PC-9 (cell line): ENCODE measurements around the gene AQP3. TPM values are rescaled to one million over a fixed set of nuclear protein-coding genes. Genes with fewer than 3 reads are reported as not detected.
"Not testable (repeated sequence)": the region's sequence is repeated elsewhere in the genome, so short reads cannot be mapped to it uniquely, and the experiment has no call there.

Source experiments
- BruUV-seq: library from RNA; stranded (reverse); fragments of 400-500 nt; replicated peaks from 2 replicates; lab custom pipeline; 2021; lab: Mats Ljungman, UMichigan
- CTCF ChIA-PET: fragments of 300-600 bp; sonication (Branson Sonifier 250); formaldehyde crosslinking; loops from one replicate; lab custom pipeline; 2022; ENCODE audit warnings: antibody characterized with exemption; lab: Charles Lee
- POLR2A ChIA-PET: fragments of 300-600 bp; sonication (Branson Sonifier 250); formaldehyde crosslinking; loops from one replicate; lab custom pipeline; 2022; ENCODE audit warnings: antibody characterized with exemption; ENCODE audit not compliant: unreplicated experiment; lab: Charles Lee
- DNase-seq, 2 experiments: peaks; one replicate each; pipeline versions ENCODE4 v3.0.0 to v3.0.0-alpha.2; 2015 to 2022; ENCODE audit warnings: mixed read lengths in 1 of 2
- H2AFZ ChIP-seq: fragments of 200-600 bp; sonication (generic); 2 replicates; pipeline ENCODE4 v1.8.1; 2017; ENCODE audit warnings: antibody characterized with exemption
- H3F3A ChIP-seq: fragments of 200-600 bp; sonication (generic); 2 replicates; pipeline ENCODE4 v1.8.1; 2017; ENCODE audit warnings: antibody characterized with exemption, mild to moderate bottlenecking, low read depth; ENCODE audit not compliant: insufficient read depth
- H3K27ac ChIP-seq: fragments of 200-600 bp; sonication (generic); 2 replicates; pipeline ENCODE4 v1.6.1; 2016; ENCODE audit warnings: mixed run types
- H3K27me3 ChIP-seq: fragments of 200-600 bp; sonication (generic); 2 replicates; pipeline ENCODE4 v1.6.1; 2016; ENCODE audit warnings: low read depth, mixed run types; ENCODE audit not compliant: insufficient read depth
- H3K36me3 ChIP-seq: fragments of 200-600 bp; sonication (generic); 2 replicates; pipeline ENCODE4 v1.6.1; 2016; ENCODE audit warnings: low read depth, mixed run types
- H3K4me1 ChIP-seq: fragments of 200-600 bp; sonication (generic); replicated peaks from 2 replicates; pipeline ENCODE4 v1.6.1; 2016; ENCODE audit warnings: mixed run types; ENCODE audit not compliant: insufficient read depth
- H3K4me2 ChIP-seq: fragments of 200-600 bp; sonication (generic); 2 replicates; pipeline ENCODE4 v1.6.1; 2017; ENCODE audit warnings: mixed run types
- H3K4me3 ChIP-seq: fragments of 200-600 bp; sonication (generic); 2 replicates; pipeline ENCODE4 v1.6.1; 2016; ENCODE audit warnings: mixed run types
- H3K79me2 ChIP-seq: fragments of 200-600 bp; sonication (generic); 2 replicates; pipeline ENCODE4 v1.6.1; 2017; ENCODE audit warnings: low read depth, mixed run types
- H3K9me2 ChIP-seq: fragments of 200-600 bp; sonication (generic); 2 replicates; pipeline ENCODE4 v1.8.1; 2017; ENCODE audit warnings: mild to moderate bottlenecking; ENCODE audit not compliant: insufficient read depth
- H3K9me3 ChIP-seq: fragments of 200-600 bp; sonication (generic); 2 replicates; pipeline ENCODE4 v1.8.1; 2016; ENCODE audit warnings: low read depth; ENCODE audit not compliant: insufficient read depth
- H4K20me1 ChIP-seq: fragments of 200-600 bp; sonication (generic); 2 replicates; pipeline ENCODE4 v1.8.1; 2017; ENCODE audit not compliant: insufficient read depth
- EZH2 ChIP-seq: fragments of 200-600 bp; sonication (generic); IDR thresholded peaks from 2 replicates; pipeline ENCODE4 v1.8.0; 2017; ENCODE audit warnings: antibody characterized with exemption, low read depth
- intact Hi-C: fragments of 100-400 bp; cut with micrococcal nuclease; formaldehyde crosslinking; loops from one replicate; pipeline ENCODE4 v1.10.0; 2022; ENCODE audit not compliant: unreplicated experiment
- total RNA-seq: library from RNA; stranded (reverse); gene quantifications from 2 replicates; pipeline ENCODE4 v1.2.3, GENCODE V29; 2021
- TF ChIP-seq, protein P1 (sequence below): fragments of 200-600 bp; sonication (generic); conservative IDR thresholded peaks from 2 replicates; pipeline ENCODE4 v1.6.1; 2017; ENCODE audit warnings: mixed run types, antibody characterized with exemption, mild to moderate bottlenecking, moderate library complexity

Gene AQP3
- total RNA-seq, 1 experiment from 2014 or later: 9.9 TPM

GRCh38 chr9:33458444-33458843, 11.1 kb upstream of the AQP3 start:
- H3K79me2 ChIP-seq: no peaks in the 10 kb centered on the region
- TSS peak; percentile 26 for BruUV-seq
- no peak overlapping the region for H2AFZ ChIP-seq
- TF ChIP-seq, protein P1, sequence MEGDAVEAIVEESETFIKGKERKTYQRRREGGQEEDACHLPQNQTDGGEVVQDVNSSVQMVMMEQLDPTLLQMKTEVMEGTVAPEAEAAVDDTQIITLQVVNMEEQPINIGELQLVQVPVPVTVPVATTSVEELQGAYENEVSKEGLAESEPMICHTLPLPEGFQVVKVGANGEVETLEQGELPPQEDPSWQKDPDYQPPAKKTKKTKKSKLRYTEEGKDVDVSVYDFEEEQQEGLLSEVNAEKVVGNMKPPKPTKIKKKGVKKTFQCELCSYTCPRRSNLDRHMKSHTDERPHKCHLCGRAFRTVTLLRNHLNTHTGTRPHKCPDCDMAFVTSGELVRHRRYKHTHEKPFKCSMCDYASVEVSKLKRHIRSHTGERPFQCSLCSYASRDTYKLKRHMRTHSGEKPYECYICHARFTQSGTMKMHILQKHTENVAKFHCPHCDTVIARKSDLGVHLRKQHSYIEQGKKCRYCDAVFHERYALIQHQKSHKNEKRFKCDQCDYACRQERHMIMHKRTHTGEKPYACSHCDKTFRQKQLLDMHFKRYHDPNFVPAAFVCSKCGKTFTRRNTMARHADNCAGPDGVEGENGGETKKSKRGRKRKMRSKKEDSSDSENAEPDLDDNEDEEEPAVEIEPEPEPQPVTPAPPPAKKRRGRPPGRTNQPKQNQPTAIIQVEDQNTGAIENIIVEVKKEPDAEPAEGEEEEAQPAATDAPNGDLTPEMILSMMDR: no peak
- TF ChIP-seq EZH2: no peak
- peak overlapping the region; percentile 65 for H3K27ac ChIP-seq
- POLR2A ChIA-PET: interaction anchor here (0.6 kb wide), 1 partner anchor 1114 kb away, joined by 5 read pairs; no protein-coding TSS in a partner anchor
- intact Hi-C loops: loop anchor here (5.0 kb wide), 1 partner anchor 226 kb away; no protein-coding TSS in a partner anchor
- no peaks in the 10 kb centered on the region for H3K9me2 ChIP-seq
- peaks cover 29% of the 10 kb centered on the region for H3K4me1 ChIP-seq
- H3K4me2 ChIP-seq: peak overlapping the region; percentile 49
- H3K9me3 ChIP-seq: no peaks in the 10 kb centered on the region
- H4K20me1 ChIP-seq: no peaks in the 10 kb centered on the region
- H3K4me3 ChIP-seq: no peak overlapping the region
- H3K27me3 ChIP-seq: no peaks in the 10 kb centered on the region
- CTCF ChIA-PET: no interaction called here
- DNase-seq: peak; percentile 63 to 86
- H3F3A ChIP-seq: peaks cover 10% of the 10 kb centered on the region; the same call in 1 of the 2 replicates
- H3K36me3 ChIP-seq: no peaks in the 10 kb centered on the region

- H3K4me2 ChIP-seq: no peak overlapping the region
- no peaks in the 10 kb centered on the region for H3K36me3 ChIP-seq
- no peaks in the 10 kb centered on the region for H4K20me1 ChIP-seq
- H2AFZ ChIP-seq: no peak overlapping the region
- intact Hi-C loops: loop anchor here (5.0 kb wide), 1 partner anchor 224 kb away; no protein-coding TSS in a partner anchor
- H3K79me2 ChIP-seq: no peaks in the 10 kb centered on the region
- H3F3A ChIP-seq: peaks cover 10% of the 10 kb centered on the region; the same call in 1 of the 2 replicates
- peaks cover 42% of the 10 kb centered on the region for H3K4me1 ChIP-seq
- no peaks in the 10 kb centered on the region for H3K9me2 ChIP-seq
- ChIA-PET POLR2A (interaction anchor here (0.7 kb wide), 1 partner anchor 18 kb away, joined by 14 read pairs; the partner anchor contains the start of gene NOL6), CTCF (interaction anchor here (0.6 kb wide), 3 partner anchors 18 to 266 kb away, joined by 3 to 4 read pairs (median 4); partner anchors contain the start of gene NOL6)
- TF ChIP-seq, protein P1: no peak
- TF ChIP-seq EZH2: no peak
- H3K9me3 ChIP-seq: no peaks in the 10 kb centered on the region
- no peak overlapping the region for H3K4me3 ChIP-seq
- BruUV-seq: no TSS peak
- no peak overlapping the region for H3K27ac ChIP-seq
- H3K27me3 ChIP-seq: no peaks in the 10 kb centered on the region
- DNase-seq: no peak
These were observed 8.6 kb upstream of the AQP3 start for GRCh38 chr9:33455945-33456344.

- not testable (repeated sequence) for H3F3A ChIP-seq, H2AFZ ChIP-seq, H3K9me3 ChIP-seq, H3K4me3 ChIP-seq, H3K36me3 ChIP-seq, H4K20me1 ChIP-seq, H3K9me2 ChIP-seq, DNase-seq, H3K27ac ChIP-seq, H3K27me3 ChIP-seq, H3K79me2 ChIP-seq, BruUV-seq, H3K4me2 ChIP-seq
- ChIA-PET POLR2A (interaction anchor here (0.7 kb wide), 1 partner anchor 18 kb away, joined by 14 read pairs; the partner anchor contains the start of gene NOL6), CTCF (interaction anchor here (0.6 kb wide), 3 partner anchors 18 to 266 kb away, joined by 3 to 4 read pairs (median 4); partner anchors contain the start of gene NOL6)
- intact Hi-C loops: loop anchor here (5.0 kb wide), 1 partner anchor 223 kb away; no protein-coding TSS in a partner anchor
- H3K4me1 ChIP-seq: peaks cover 42% of the 10 kb centered on the region
These were observed 8.1 kb upstream of the AQP3 start for GRCh38 chr9:33455456-33455855.

GRCh38 chr9:33454661-33455026, 7.3 kb upstream of the AQP3 start:
- CTCF ChIA-PET, H4K20me1 ChIP-seq, H2AFZ ChIP-seq, POLR2A ChIA-PET, DNase-seq, H3K27ac ChIP-seq, H3K79me2 ChIP-seq, H3K4me2 ChIP-seq, H3K9me2 ChIP-seq, H3K36me3 ChIP-seq, H3K27me3 ChIP-seq, BruUV-seq, H3F3A ChIP-seq, H3K4me3 ChIP-seq, H3K9me3 ChIP-seq: not testable (repeated sequence)
- peaks cover 42% of the 10 kb centered on the region for H3K4me1 ChIP-seq
- intact Hi-C loops: loop anchor here (5.0 kb wide), 2 partner anchors 37 to 222 kb away; no protein-coding TSS in a partner anchor
